HTERT RPE-1 (cell line): Measurements from ENCODE around the gene OR10J1.
"Not testable (repeated sequence)": the region's sequence is repeated elsewhere in the genome, so short reads cannot be mapped to it uniquely, and the experiment has no call there.

Experiments used
- in situ Hi-C: fragments of 300-500 bp; cut with MboI; formaldehyde crosslinking; loops from 4 replicates; pipeline ENCODE4 v1.14.3; 2020; ENCODE audit warnings: low sequenced_read_pairs

The OR10J1 gene

GRCh38 chr1:159439422-159439821 lies at the start of gene OR10J1:
OR10J1 (plus strand) TSS chr1:159439722; CDS start chr1:159439792, 70 bp downstream.
- in situ Hi-C loops, result no loop called here

- in situ Hi-C loops, result no loop called here
These were observed 32.7 kb upstream of the OR10J1 start for GRCh38 chr1:159406821-159407220.

- in situ Hi-C loops, result no loop called here
These were observed 30.6 kb upstream of the OR10J1 start for GRCh38 chr1:159408862-159409400.

GRCh38 chr1:159421821-159422220 lies 17.7 kb upstream of the OR10J1 start:
- in situ Hi-C loops, result no loop called here

GRCh38 chr1:159428536-159428935 lies 11.0 kb upstream of the OR10J1 start:
- in situ Hi-C loops, result no loop called here

- in situ Hi-C loops, result no loop called here
These were observed 10.3 kb upstream of the OR10J1 start for GRCh38 chr1:159429074-159429861.

GRCh38 chr1:159430985-159431384 lies 8.5 kb upstream of the OR10J1 start:
- in situ Hi-C loops, result no loop called here

GRCh38 chr1:159431904-159432303 lies 7.6 kb upstream of the OR10J1 start, which contains the start of gene OR10J4:
OR10J4 (plus strand) TSS chr1:159432204.
- in situ Hi-C loops, result no loop called here

- in situ Hi-C loops, result no loop called here
These were observed 3.1 kb upstream of the OR10J1 start for GRCh38 chr1:159436469-159436868.

- in situ Hi-C loops, result no loop called here
These were observed 1.8 kb downstream of the OR10J1 start for GRCh38 chr1:159441360-159441759.

GRCh38 chr1:159442428-159442827 lies 2.9 kb downstream of the OR10J1 start:
- in situ Hi-C loops, result no loop called here

- in situ Hi-C loops, result no loop called here
These were observed 3.7 kb downstream of the OR10J1 start for GRCh38 chr1:159443066-159443750.

- in situ Hi-C loops, result no loop called here
These were observed 5.0 kb downstream of the OR10J1 start for GRCh38 chr1:159444511-159444910.

- in situ Hi-C loops, result no loop called here
These were observed 8.7 kb downstream of the OR10J1 start for GRCh38 chr1:159448181-159448580.

GRCh38 chr1:159449605-159450004 lies 10.1 kb downstream of the OR10J1 start:
- in situ Hi-C loops, result not testable (repeated sequence)

GRCh38 chr1:159459551-159459950 lies 20.0 kb downstream of the OR10J1 start:
- in situ Hi-C loops, result no loop called here

- in situ Hi-C loops, result no loop called here
These were observed 25.7 kb downstream of the OR10J1 start for GRCh38 chr1:159465191-159465603.

- in situ Hi-C loops, result no loop called here
These were observed 28.8 kb downstream of the OR10J1 start for GRCh38 chr1:159468321-159468720.

GRCh38 chr1:159469921-159470533 lies 30.5 kb downstream of the OR10J1 start:
- in situ Hi-C loops, result no loop called here

GRCh38 chr1:159473335-159473734 lies 33.8 kb downstream of the OR10J1 start:
- in situ Hi-C loops, result no loop called here

GRCh38 chr1:159474926-159475325 lies 35.4 kb downstream of the OR10J1 start:
- in situ Hi-C loops, result no loop called here
